ENCODE data around the gene NDN.
A peak's percentile ranks its signal among the peaks of the same experiment; 100 is the strongest.
"Not testable (repeated sequence)": the region's sequence is repeated elsewhere in the genome, so short reads cannot be mapped to it uniquely, and the experiment has no call there.

The NDN gene

GRCh38 chr15:23687143-23687470, at the start of gene NDN:
Gene NDN (minus strand): TSS chr15:23687305. CDS start chr15:23687217, 88 bp downstream.
- TF ChIP-seq CTCF (conservative IDR thresholded peaks at IDR 0.05) (no peak), ZFX (IDR thresholded peaks at IDR 0.05) (peak; percentile 17; the same call in 1 of the 2 replicates)
- H3K27ac ChIP-seq: peak within 1 kb of the TSS; percentile 78

GRCh38 chr15:23736033-23736673, 49.0 kb upstream of the NDN start:
- no peak overlapping the region for H3K27ac ChIP-seq
- TF ChIP-seq CTCF (conservative IDR thresholded peaks at IDR 0.05) (no peak), ZFX (IDR thresholded peaks at IDR 0.05) (no peak)

- no peak for TF ChIP-seq CTCF (conservative IDR thresholded peaks at IDR 0.05)
- TF ChIP-seq ZFX (IDR thresholded peaks at IDR 0.05): no peak
- no peak overlapping the region for H3K27ac ChIP-seq
These were observed 47.8 kb upstream of the NDN start for GRCh38 chr15:23734862-23735261.

- H3K27ac ChIP-seq: not testable (repeated sequence)
These were observed 27.0 kb upstream of the NDN start for GRCh38 chr15:23713874-23714656.

GRCh38 chr15:23708332-23708731, 21.2 kb upstream of the NDN start:
- TF ChIP-seq ZFX (IDR thresholded peaks at IDR 0.05): no peak
- no peak for TF ChIP-seq CTCF (conservative IDR thresholded peaks at IDR 0.05)
- H3K27ac ChIP-seq: no peak overlapping the region

GRCh38 chr15:23695282-23695681, 8.2 kb upstream of the NDN start:
- no peak overlapping the region for H3K27ac ChIP-seq
- TF ChIP-seq CTCF (conservative IDR thresholded peaks at IDR 0.05) (no peak), ZFX (IDR thresholded peaks at IDR 0.05) (no peak)

- H3K27ac ChIP-seq: no peak overlapping the region
These were observed 7.5 kb upstream of the NDN start for GRCh38 chr15:23694592-23694991.

More at GRCh38 chr15:23694592-23694991, 7.5 kb upstream of the NDN start:
- TF ChIP-seq ZFX (IDR thresholded peaks at IDR 0.05): no peak
- no peak for TF ChIP-seq CTCF (conservative IDR thresholded peaks at IDR 0.05)
